ENCODE results near the gene FIGNL1.
"Not testable (repeated sequence)": the region's sequence is repeated elsewhere in the genome, so short reads cannot be mapped to it uniquely, and the experiment has no call there.

Gene FIGNL1

DNA sequence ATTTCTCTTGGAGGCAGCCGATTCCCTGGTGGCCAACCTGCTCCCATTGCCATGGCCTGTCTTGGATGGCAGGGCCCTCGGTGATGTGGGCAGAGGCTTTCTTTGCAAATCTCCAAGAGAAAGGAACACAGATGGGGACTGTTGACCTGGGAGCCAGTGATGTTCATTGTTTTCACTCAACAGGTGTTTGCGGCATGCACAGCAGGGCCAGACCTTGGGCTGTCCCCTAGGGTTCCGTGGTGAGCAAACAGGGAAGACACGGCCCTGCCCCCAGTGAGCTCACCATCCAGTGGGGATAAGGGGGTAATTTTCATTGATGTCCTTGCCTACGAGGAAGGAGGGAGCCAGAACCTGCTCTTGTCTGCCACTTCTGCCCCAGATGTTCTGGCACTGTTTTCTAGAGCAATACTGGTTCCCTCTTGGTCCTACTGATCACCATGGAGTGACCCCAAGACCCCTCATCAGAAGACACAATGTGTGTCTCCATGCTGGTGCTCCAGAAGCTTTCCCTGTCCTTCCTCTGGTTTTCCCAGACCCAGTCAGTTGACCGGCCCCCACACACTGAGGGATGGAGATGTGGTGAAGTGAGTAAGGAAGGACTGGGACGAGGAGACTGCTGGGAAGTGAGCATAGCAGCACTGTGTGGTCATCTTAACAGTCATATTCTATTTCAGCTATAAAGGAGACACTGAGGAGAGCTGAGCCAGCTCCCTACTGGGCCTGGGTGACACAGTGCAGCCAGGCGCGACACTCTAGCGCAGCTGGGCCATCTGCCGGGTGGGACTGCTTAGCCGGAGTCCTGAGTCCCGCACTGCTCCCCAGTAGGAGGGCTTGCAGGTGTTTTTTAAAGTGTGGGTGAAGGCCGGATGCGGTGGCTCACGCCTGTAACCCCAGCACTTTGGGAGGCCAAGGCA lies 20.4 kb upstream of the FIGNL1 start:
- no peak for DNase-seq

- DNase-seq: no peak
These were observed 19.0 kb upstream of the FIGNL1 start for GRCh38 chr7:50469181-50469580.

GRCh38 chr7:50467817-50468610 lies 17.9 kb upstream of the FIGNL1 start:
- DNase-seq: peak; percentile 68 to 78

DNA sequence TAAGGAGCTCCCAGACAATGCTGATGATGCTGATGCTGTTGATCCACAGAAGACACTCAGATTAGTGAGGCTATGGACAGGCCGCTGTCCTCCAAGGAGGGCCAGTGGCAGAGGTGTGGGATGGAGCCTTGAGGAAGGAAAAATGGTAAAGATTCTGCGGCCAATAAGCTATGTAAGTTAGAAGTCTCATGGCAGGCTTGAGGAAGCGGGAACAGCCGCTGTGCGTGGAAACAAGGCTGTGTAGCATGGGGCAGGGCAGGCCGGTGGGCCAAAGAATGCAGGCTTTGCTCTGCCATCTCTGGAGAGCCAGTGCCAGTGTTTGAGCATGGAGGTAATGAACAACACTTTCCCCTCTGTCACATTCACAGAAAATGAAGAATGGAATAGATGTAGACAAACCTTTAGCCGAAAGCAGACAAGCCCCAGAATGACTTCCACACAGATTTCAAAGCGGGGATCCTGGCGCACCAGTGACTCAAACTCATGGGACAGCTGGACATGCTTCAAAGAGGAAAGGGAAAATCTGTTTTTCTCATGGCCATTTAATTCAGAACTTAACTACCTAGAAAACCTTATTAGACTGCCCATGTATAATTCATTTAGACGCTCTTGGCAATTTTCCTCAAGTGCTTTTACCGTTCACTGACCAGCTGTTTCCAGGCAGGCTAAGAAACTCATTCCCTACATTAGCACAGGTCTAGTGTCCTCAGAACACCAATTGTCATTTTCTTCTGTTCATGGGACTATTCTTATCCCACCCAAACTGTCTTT lies 16.9 kb upstream of the FIGNL1 start:
- no peak for DNase-seq

DNA sequence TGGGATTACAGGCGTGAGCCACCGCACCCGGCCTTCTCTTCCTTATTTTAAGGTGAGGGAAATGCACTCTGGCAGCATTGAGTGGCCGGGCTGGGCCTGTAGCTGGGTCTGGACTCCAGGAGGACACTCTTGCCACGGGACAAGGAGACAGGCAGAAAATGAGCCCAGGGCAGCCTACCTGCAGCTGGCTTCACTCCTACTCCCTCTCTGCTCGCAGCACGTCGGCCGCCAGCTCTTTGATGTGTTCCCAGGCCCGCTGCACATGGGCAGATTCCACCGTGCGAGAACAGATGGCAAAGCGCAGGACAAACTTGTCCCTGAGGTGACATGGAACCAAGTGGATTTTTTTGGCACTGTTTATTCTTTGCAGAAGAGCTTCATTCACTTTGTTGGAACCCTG lies 12.9 kb upstream of the FIGNL1 start:
- DNase-seq: no peak

DNA sequence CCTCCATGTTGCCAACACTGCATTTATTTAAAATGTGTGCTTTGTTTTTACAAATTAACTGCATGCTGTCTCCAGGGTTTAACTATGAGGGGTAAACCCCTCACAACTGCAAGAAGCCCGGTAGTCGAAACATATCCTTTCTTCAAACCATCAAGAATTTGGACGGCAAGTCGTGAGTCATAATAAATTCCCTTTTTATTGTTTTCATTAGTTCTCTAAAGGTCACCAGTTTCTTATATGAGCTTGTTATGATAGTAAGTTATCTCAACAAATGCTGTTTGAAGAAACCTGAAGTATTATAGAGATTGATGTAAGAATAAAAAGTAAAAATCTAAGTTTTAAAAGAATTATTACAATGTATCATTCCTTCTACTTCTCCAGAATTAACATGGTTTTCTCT lies 12.2 kb upstream of the FIGNL1 start:
- DNase-seq: no peak

GRCh38 chr7:50461695-50462094 lies 11.5 kb upstream of the FIGNL1 start:
- DNase-seq: no peak

DNA sequence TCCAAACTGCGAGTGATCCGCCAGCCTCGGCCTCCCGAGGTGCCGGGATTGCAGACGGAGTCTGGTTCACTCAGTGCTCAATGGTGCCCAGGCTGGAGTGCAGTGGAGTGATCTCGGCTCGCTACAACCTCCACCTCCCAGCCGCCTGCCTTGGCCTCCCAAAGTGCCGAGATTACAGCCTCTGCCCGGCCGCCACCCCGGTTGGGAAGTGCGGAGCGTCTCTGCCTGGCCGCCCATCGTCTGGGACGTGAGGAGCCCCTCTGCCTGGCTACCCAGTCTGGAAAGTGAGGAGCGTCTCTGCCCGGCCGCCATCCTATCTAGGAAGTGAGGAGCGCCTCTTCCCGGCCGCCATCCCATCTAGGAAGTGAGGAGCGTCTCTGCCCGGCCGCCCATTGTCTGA lies 9.0 kb upstream of the FIGNL1 start:
- not testable (repeated sequence) for DNase-seq

DNA sequence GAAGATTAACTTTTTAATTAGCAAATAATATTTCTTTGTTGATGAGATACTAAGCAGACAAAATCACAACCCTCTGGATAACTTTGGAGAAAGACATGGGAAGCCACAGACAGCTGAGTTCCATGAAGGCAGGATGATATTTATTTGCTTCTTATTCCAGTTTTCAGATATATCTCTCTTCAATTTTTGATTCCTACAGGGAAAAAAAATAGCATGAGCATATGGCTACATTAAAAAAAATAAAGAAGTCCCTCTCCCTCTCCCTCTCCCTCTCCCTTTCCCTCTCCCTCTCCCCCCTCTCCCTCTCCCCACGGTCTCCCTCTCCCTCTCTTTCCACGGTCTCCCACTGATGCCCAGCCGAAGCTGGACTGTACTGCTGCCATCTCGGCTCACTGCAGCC lies 8.5 kb upstream of the FIGNL1 start:
- not testable (repeated sequence) for DNase-seq

- no peak for DNase-seq
These were observed 6.4 kb upstream of the FIGNL1 start for GRCh38 chr7:50456371-50457123.

DNA sequence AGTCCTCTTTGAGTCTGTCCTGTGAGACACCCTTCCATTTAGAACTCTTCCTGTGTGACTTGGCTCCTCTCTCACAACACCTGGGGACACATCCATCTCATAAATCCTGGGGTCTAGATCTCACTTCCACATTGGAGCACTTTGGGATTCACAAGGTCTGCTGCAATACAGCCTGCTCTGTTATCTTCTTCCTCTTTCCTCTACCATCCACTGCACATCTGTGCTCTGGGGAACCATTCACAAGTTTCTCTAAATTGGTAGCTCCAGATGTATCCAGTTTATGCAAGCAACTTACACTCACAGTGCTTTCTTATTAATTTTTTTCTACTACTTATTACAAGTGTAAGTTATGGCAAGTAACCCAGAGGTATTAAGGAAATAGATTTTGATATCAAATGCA lies 5.5 kb upstream of the FIGNL1 start:
- DNase-seq: peak; percentile 41 to 42

DNA sequence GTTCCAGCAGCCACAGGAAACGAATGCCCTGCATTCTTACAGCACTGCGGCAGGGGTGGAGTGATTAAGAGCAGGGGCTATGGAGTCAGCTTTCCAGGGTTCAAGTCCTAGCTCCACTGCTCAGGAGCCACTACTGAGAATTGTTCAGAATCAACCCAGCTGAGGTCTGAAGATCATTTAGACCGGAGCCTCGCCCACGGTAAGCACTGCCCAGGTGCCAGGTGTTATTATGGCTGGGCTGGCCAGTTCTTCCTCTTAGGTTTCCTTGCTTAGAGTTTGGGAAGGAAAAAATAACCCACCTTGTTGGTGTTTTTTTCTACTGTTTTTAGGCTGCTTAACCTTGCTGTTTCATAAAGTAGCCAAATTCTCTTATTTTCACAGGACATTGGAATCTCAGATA lies 4.8 kb upstream of the FIGNL1 start:
- DNase-seq: no peak

DNA sequence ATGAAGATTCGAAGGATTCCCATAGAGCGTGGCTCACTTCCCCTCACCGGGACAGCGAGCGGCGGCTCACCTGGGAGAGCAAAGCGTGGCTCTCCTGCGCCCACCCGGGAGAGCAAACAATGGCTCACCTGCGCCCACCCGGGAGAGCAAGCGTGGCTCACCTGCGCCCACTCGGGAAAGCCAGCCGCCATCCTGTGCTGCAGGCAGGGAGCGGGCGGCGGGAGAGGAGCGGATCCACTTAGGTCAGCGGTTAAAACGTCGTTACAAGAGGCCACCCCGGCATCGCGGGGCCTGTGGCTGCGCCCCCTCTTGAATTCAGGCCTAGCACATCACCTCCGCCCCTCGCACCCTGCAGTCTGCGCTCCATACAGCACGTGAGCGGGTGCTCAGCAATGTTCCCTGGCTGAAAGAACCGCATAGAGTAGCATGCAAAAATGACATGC lies 461 bp upstream of the FIGNL1 start:
- DNase-seq: peak in 1 of 2 experiments; percentile 17

- DNase-seq: peak in 1 of 2 experiments; percentile 29
These were observed 659 bp downstream of the FIGNL1 start for GRCh38 chr7:50449501-50449880.

GRCh38 chr7:50448823-50449222 lies 1.3 kb downstream of the FIGNL1 start:
- no peak for DNase-seq

GRCh38 chr7:50446542-50446960 lies 3.6 kb downstream of the FIGNL1 start:
- DNase-seq: no peak

DNA sequence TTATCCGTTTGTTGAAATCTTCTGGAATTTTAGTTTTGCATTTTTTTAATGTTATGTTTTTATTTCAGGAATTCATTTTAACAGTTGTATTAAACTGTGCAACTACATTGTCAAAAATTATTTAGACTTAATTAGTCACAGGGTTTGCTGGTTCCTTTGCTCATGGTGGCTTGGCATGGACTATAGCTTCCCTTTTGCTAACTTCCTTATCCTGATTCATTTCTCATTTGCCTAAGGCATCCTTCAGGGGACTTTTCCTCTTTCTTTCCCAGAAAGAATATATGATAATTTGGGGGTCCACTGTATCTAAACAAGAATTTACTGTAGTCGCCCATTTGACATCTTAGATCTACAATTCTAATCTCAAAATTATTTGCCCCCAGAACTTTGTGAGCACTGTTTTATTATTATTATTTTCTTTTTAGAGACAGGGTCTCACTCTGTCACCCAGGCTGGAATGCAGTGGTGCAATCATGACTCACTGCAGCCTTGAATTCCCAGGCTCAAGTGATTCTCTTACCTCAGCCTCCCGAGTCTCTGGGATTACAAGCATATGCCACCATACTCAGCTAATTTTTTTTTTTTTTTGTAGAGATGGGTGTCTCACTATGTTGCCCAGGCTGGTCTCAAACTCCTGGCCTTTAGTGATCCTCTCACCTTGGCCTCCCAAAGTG lies 13.9 kb downstream of the FIGNL1 start:
- DNase-seq: peak; percentile 31 to 46

DNA sequence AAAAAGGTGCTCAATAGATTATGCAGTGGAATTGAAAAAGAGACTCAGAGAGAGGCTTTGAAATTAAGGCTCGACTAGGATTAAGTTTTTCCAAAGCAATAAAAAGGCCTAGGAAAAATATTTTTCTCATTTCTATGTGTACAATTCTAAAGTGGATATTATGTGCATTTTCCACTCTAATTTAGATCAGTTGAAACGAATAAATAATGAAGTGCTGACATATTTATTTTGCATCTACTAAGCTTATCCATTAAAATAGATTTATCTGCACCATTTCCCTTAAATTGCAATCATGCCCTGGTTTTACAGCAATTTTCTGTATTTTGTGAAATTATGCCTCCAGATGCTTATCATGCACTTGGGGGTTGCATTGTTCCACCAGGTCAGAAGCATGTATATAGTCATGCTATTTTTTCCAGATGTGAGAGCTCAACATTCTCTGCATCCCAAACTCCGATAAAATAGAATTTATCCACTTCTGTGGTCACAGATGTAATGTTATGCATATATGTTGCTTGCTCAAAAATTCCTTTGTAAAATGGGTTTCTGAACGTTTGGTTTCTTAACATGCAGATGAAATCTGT lies 18.3 kb downstream of the FIGNL1 start:
- DNase-seq: no peak

GRCh38 chr7:50431316-50431715 lies 18.8 kb downstream of the FIGNL1 start:
- DNase-seq: no peak

DNA sequence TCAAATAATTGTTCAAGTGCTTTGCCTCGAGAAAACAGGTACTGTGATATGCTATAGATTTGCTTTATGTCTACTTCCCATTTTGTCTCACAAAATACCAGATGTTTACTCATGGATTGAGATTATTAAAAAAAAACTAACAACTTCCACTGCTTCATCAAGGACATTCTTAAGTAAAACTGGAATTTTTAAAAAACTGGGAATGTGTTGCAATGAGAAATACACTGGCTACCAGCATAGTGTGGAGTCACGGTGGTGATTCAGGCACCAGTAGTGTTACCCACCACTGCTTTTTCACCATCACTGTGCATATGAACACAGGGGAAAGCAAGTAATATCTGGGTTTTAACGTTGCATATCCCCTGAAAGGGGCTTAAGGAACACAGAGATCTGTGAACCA lies 21.2 kb downstream of the FIGNL1 start:
- no peak for DNase-seq

DNA sequence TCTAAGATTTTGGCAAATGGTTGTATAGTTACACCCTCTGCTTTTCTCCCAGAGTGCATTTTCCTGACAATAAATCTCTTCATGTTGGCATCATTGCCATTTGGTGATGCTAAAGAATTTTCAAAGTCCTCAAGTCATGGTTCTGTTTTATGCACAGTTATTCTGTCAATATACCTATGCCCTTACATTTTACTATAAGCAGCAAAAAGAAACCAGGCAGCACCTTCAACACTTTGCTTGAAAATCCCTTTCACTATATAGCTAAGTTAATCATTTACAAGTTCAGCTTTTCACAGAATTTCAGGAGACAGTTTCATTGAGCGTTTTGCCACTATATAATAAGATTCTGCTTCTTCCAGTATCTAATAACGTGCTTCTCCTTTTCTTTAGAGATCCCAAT lies 22.6 kb downstream of the FIGNL1 start:
- no peak for DNase-seq
